Kidney epithelial cell (primary cell): ENCODE results near the gene YKT6. TPM values are rescaled to one million over a fixed set of nuclear protein-coding genes. Genes with fewer than 3 reads are reported as not detected.

Source experiments
- DNase-seq: peaks from one replicate; pipeline ENCODE4 v3.0.0-alpha.2; 2010; ENCODE audit warnings: low read depth
- H3K27me3 ChIP-seq: 2 replicates; pipeline ENCODE4 v1.6.0; 2011; ENCODE audit warnings: low read length; ENCODE audit not compliant: control insufficient read depth, insufficient read depth
- H3K36me3 ChIP-seq: 2 replicates; pipeline ENCODE4 v1.5.1; 2011; ENCODE audit warnings: low read length; ENCODE audit not compliant: control insufficient read depth, insufficient read depth
- H3K4me3 ChIP-seq: 2 replicates; pipeline ENCODE4 v1.5.1; 2011; ENCODE audit warnings: low read depth, mild to moderate bottlenecking, control low read depth, low read length
- total RNA-seq: library from RNA; depleted of rRNA; stranded (reverse); fragments of >200 nt; gene quantifications from 2 replicates; pipeline ENCODE4 v1.2.3, GENCODE V29; 2015
- TF ChIP-seq, protein P1 (sequence below): IDR thresholded peaks from 2 replicates; pipeline ENCODE4 v1.5.1; 2011; ENCODE audit warnings: mild to moderate bottlenecking, moderate library complexity, low read length, control low read depth, inconsistent platforms; ENCODE audit not compliant: insufficient read depth, poor library complexity, severe bottlenecking

Gene YKT6
- total RNA-seq, 1 donor from 2014 or later, result 124 TPM

DNA sequence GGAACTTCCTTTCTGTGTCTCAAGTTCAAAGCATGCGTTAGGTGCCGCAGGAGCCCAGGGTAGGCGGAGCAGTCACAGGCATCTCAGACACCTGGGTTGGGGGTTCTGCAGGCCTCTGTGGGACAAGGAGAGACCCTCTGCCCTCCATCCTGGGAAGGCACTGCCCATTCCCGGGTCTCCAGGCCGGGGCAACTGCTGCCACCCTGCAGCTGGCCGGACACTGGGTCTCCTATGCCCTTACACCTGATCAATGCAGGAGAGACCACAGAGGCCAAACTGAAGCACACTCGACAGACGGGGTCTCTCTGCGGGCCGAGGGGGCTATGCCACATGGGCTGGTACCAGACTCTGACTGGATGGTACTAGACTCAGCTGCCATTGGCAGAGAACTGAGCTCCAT, 36.9 kb downstream of the YKT6 start:
- DNase-seq, result no peak
- H3K4me3 ChIP-seq, result no peak overlapping the region
- TF ChIP-seq, protein P1, sequence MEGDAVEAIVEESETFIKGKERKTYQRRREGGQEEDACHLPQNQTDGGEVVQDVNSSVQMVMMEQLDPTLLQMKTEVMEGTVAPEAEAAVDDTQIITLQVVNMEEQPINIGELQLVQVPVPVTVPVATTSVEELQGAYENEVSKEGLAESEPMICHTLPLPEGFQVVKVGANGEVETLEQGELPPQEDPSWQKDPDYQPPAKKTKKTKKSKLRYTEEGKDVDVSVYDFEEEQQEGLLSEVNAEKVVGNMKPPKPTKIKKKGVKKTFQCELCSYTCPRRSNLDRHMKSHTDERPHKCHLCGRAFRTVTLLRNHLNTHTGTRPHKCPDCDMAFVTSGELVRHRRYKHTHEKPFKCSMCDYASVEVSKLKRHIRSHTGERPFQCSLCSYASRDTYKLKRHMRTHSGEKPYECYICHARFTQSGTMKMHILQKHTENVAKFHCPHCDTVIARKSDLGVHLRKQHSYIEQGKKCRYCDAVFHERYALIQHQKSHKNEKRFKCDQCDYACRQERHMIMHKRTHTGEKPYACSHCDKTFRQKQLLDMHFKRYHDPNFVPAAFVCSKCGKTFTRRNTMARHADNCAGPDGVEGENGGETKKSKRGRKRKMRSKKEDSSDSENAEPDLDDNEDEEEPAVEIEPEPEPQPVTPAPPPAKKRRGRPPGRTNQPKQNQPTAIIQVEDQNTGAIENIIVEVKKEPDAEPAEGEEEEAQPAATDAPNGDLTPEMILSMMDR, result no peak
- peaks cover 7% of the 10 kb centered on the region for H3K27me3 ChIP-seq
- H3K36me3 ChIP-seq, result no peaks in the 10 kb centered on the region

DNA sequence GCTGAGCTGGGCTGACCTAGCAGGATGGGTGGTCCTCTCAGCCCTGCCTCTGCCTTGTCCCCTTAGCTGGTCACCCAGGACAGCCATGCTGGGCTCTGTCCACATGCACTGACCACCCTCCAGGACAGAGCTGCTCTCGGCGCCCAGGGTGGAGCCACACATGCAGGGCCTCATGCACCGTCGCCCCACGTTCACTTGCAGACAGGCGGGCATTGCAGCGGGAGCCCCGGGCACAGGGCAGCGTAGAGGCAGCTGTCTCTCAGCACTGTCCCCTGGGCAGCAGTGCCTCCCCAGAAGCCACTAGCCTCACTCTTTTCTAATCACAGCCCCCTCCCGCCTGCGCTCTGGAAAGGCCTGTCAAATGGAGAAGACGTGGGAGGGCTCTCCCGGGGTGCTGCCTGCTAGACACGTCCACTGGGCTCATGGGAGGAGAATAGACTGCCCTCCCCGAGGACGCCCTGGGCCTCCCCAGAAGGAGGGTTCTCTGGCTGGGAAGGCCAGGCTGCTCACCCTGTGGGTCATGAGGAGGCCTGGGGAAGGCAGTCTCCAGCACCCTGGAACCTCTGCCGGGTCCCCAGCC, 37.4 kb downstream of the YKT6 start:
- no peak for DNase-seq

DNA sequence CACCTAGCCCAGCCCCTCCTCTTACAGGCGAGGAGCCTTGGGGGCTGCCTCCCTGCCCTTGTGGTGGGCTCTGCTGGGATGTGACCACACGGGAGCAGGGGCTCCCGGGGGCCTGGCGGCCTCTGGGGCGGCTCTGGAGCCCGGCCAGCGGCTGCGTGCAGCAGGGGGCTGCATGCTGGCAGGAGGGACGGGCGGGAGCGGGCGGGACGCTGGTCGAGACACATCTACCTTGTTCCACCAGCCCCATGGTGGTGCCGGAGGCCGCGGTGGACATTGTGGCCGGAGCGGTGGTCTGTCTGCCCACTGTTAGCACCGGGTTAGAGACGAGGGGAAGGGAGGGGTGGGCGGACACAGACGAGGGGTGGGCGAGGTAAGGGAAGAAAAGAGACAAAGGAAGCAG, 38.6 kb downstream of the YKT6 start:
- no peak for DNase-seq
- H3K27me3 ChIP-seq, result peaks cover 4% of the 10 kb centered on the region

More for the DNA sequence above, 37.4 kb downstream of the YKT6 start:
- H3K4me3 ChIP-seq, result no peak overlapping the region
- peaks cover 4% of the 10 kb centered on the region for H3K27me3 ChIP-seq
- H3K36me3 ChIP-seq, result no peaks in the 10 kb centered on the region
- TF ChIP-seq, protein P1, result no peak

DNA sequence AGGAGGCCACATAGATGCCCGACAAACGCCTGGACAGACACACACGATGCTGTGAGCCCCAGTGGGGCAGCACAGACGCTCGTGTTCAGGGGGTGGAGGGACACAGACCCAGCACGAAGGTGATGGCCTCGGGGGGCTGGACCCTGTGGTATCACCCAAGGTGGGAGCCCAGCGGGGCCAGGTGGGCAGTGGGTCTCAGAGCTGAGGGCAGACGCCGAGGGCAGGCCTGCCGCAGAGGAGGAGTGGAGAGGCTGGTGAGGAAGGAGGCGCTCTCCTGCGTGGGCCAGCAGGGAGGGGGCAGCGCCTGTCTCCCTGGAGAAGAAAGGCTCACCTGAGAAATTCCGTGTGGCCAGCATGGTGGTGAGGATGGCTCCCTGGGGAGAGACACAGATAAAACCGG, 39.6 kb downstream of the YKT6 start:
- no peak for DNase-seq
- Histone ChIP-seq H3K27me3 (peaks cover 2% of the 10 kb centered on the region), H3K36me3 (no peaks in the 10 kb centered on the region), H3K4me3 (no peak overlapping the region)
- TF ChIP-seq, protein P1, result no peak

More for the DNA sequence above, 38.6 kb downstream of the YKT6 start:
- Histone ChIP-seq H3K36me3 (no peaks in the 10 kb centered on the region), H3K4me3 (no peak overlapping the region)
- TF ChIP-seq, protein P1, result no peak

DNA sequence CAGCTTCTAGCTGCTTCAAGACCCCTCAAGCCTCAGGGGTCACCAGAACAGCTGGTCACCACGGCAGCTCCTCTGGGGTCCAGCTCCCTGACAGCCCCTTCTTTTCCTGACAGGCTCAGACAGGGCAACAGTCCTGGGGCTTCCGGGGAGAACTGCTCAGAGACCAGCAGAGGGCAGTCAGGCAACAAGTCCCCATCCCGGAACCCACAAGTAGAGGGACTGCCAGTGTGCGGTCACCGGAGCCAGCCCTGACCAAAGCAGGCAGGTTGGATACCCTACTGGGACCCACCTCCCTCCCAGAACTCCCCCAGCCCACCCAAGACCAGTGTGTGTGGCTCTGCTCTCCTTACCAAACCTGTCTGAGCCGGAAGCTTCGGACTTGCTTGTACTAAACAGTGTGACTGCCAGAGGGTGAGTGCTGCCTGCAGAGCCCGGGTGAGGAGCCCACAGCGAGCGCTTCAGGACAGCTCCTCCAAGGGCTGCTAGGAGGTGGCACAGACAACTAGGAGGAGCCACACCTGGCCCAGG, 40.3 kb downstream of the YKT6 start:
- TF ChIP-seq, protein P1, result peak; percentile 79
- no peaks in the 10 kb centered on the region for H3K36me3 ChIP-seq
- H3K4me3 ChIP-seq, result no peak overlapping the region
- H3K27me3 ChIP-seq, result peaks cover 2% of the 10 kb centered on the region
- DNase-seq, result peak; percentile 25

DNA sequence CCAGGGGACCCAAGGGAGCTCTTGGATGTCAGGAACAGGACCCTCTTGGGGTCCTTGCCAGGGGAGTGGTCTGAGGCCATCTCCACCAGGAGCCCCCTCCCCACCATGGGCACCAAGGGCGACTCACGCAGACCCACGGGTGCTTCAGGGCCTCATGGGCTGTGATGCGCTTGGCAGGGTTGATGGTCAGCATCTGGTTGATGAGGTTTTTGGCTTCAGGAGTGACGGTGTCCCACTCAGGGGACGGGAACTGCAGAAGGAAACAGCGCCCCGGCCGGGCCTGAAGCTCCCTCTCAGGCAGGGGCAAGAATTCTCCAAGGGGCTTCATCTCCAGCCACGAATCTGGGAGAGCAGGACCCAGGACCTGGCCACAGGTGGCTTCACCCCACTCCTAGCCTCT, 41.3 kb downstream of the YKT6 start:
- TF ChIP-seq, protein P1, result no peak
- Histone ChIP-seq H3K27me3 (peaks cover 2% of the 10 kb centered on the region), H3K4me3 (no peak overlapping the region), H3K36me3 (no peaks in the 10 kb centered on the region)
- no peak for DNase-seq
